H1 (cell line): Measurements from ENCODE around the gene CENPP. TPM values are rescaled to one million over a fixed set of nuclear protein-coding genes. Genes with fewer than 3 reads are reported as not detected.

ENCODE experiments used
- CTCF ChIA-PET: fragments of 300-600 bp; sonication (Branson Sonifier 250); formaldehyde crosslinking; loops from one replicate; lab custom pipeline; 2021; ENCODE audit not compliant: partially characterized antibody; lab: Charles Lee
- POLR2A ChIA-PET: fragments of 300-600 bp; sonication (Branson Sonifier 250); formaldehyde crosslinking; loops from one replicate; lab custom pipeline; 2021; ENCODE audit warnings: inconsistent platforms; ENCODE audit not compliant: partially characterized antibody; lab: Charles Lee
- DNase-seq, 2 experiments: peaks; one replicate each; pipeline versions ENCODE4 v3.0.0 to v3.0.0-alpha.2; 2010 to 2022; ENCODE audit warnings: low spot score in 2 of 2, low read depth in 1 of 2, mixed read lengths in 1 of 2
- FAIRE-seq: peaks from 2 replicates; lab custom pipeline; 2011; peaks lifted over from hg19 to GRCh38; lab: Jason Lieb, UNC
- H2AFZ ChIP-seq: 2 replicates; pipeline ENCODE4 v1.8.1; 2012; ENCODE audit warnings: low read length, inconsistent platforms
- H2AK5ac ChIP-seq: 2 replicates; pipeline ENCODE4 v1.6.1; 2013; ENCODE audit warnings: low read depth, low read length
- H2BK120ac ChIP-seq: replicated peaks from 2 replicates; pipeline ENCODE3; 2013; ENCODE audit warnings: low read depth, low read length, inconsistent platforms
- H2BK12ac ChIP-seq: 2 replicates; pipeline ENCODE4 v1.6.1; 2013; ENCODE audit warnings: low read depth, low read length
- H2BK15ac ChIP-seq: 2 replicates; pipeline ENCODE4 v1.6.1; 2013; ENCODE audit warnings: low read length
- H2BK20ac ChIP-seq: 2 replicates; pipeline ENCODE4 v1.6.1; 2013; ENCODE audit warnings: low read length
- H2BK5ac ChIP-seq: 2 replicates; pipeline ENCODE4 v1.6.1; 2013; ENCODE audit warnings: low read depth, low read length
- H3K14ac ChIP-seq: 2 replicates; pipeline ENCODE4 v1.6.1; 2013; ENCODE audit warnings: inconsistent platforms; ENCODE audit not compliant: insufficient read length
- H3K18ac ChIP-seq: 2 replicates; pipeline ENCODE4 v1.6.1; 2013; ENCODE audit warnings: low read length; ENCODE audit errors: extremely low read depth
- H3K23ac ChIP-seq: 2 replicates; pipeline ENCODE4 v1.6.1; 2013; ENCODE audit warnings: inconsistent platforms; ENCODE audit not compliant: insufficient read length
- H3K23me2 ChIP-seq: 2 replicates; pipeline ENCODE4 v1.6.1; 2013; ENCODE audit warnings: low read depth, low read length
- H3K27ac ChIP-seq: 2 replicates; pipeline ENCODE4 v1.6.1; 2011; ENCODE audit warnings: low read depth, low read length, inconsistent platforms
- H3K27me3 ChIP-seq, 4 experiments: replicated peaks in 1 of 4; 1 replicate in 1 of 4; 2 replicates in 3 of 4; pipeline versions ENCODE4 v1.6.1 to v1.8.1; 2011 to 2013; ENCODE audit warnings: low read length in 3 of 4, mild to moderate bottlenecking in 3 of 4, inconsistent platforms in 2 of 4, mixed read lengths in 2 of 4, moderate library complexity in 1 of 4; ENCODE audit not compliant: control insufficient read depth in 3 of 4, insufficient read depth in 3 of 4; ENCODE audit errors: extremely low read depth in 1 of 4
- H3K36me3 ChIP-seq, 4 experiments: 2 replicates each; pipeline versions ENCODE4 v1.6.1 to v1.8.1; 2011 to 2013; ENCODE audit warnings: mild to moderate bottlenecking in 4 of 4, low read length in 3 of 4, moderate library complexity in 2 of 4, control low read depth in 1 of 4, inconsistent platforms in 1 of 4; ENCODE audit not compliant: insufficient read depth in 4 of 4, control insufficient read depth in 2 of 4
- H3K4ac ChIP-seq: replicated peaks from 2 replicates; pipeline ENCODE3; 2013; ENCODE audit warnings: low read length, low read depth, mixed read lengths, inconsistent platforms; ENCODE audit not compliant: insufficient read length
- H3K4me1 ChIP-seq, 4 experiments: replicated peaks in 1 of 4; 1 replicate in 1 of 4; 2 replicates in 3 of 4; pipeline versions ENCODE4 v1.6.1 to v1.8.1; 2011 to 2013; ENCODE audit warnings: low read length in 3 of 4, inconsistent platforms in 2 of 4, mixed read lengths in 1 of 4; ENCODE audit not compliant: insufficient read depth in 4 of 4, control insufficient read depth in 3 of 4
- H3K4me2 ChIP-seq, 2 experiments: 2 replicates each; pipeline versions ENCODE4 v1.6.1 to v1.8.1; 2011 to 2013; ENCODE audit warnings: low read depth in 2 of 2, low read length in 2 of 2, control low read depth in 1 of 2, inconsistent platforms in 1 of 2, mild to moderate bottlenecking in 1 of 2; ENCODE audit not compliant: insufficient read depth in 1 of 2
- H3K4me3 ChIP-seq, 4 experiments: fragments of 200-600, 300-600 bp in 1 of 4; sonication (generic), shearing (Covaris generic), sonication (Bioruptor Twin) in 1 of 4; 2 replicates each; pipeline versions ENCODE4 v1.5.1 to v1.8.1; 2011 to 2016; ENCODE audit warnings: low read length in 4 of 4, low read depth in 3 of 4, control low read depth in 2 of 4, inconsistent platforms in 2 of 4, mild to moderate bottlenecking in 2 of 4, mixed read lengths in 1 of 4, moderate library complexity in 1 of 4; ENCODE audit not compliant: insufficient read depth in 2 of 4; ENCODE audit errors: extremely low read depth in 1 of 4
- H3K56ac ChIP-seq: replicated peaks from 2 replicates; pipeline ENCODE3; 2013; ENCODE audit warnings: low read depth, mild to moderate bottlenecking, mixed read lengths, low read length, inconsistent platforms; ENCODE audit not compliant: insufficient read length
- H3K79me1 ChIP-seq: 2 replicates; pipeline ENCODE4 v1.6.1; 2013; ENCODE audit warnings: low read depth, low read length, control low read depth
- H3K79me2 ChIP-seq, 2 experiments: 2 replicates each; pipeline versions ENCODE4 v1.6.1 to v1.8.1; 2012 to 2013; ENCODE audit warnings: low read length in 2 of 2, mild to moderate bottlenecking in 2 of 2, inconsistent platforms in 1 of 2; ENCODE audit not compliant: insufficient read depth in 2 of 2, control insufficient read depth in 1 of 2
- H3K9ac ChIP-seq, 4 experiments: replicated peaks in 1 of 4; 1 replicate in 1 of 4; 2 replicates in 3 of 4; pipeline versions ENCODE4 v1.6.1 to v1.8.1; 2011 to 2013; ENCODE audit warnings: low read depth in 3 of 4, low read length in 3 of 4, control low read depth in 2 of 4, mild to moderate bottlenecking in 2 of 4, moderate library complexity in 2 of 4, inconsistent platforms in 1 of 4; ENCODE audit errors: extremely low read depth in 1 of 4
- H3K9me3 ChIP-seq, 2 experiments: 2 replicates each; pipeline versions ENCODE4 v1.6.1 to v1.8.1; 2012 to 2013; ENCODE audit warnings: mild to moderate bottlenecking in 2 of 2, moderate library complexity in 2 of 2, control low read depth in 1 of 2, inconsistent platforms in 1 of 2, low read depth in 1 of 2, low read length in 1 of 2, mixed read lengths in 1 of 2; ENCODE audit not compliant: insufficient read depth in 2 of 2
- H4K20me1 ChIP-seq, 2 experiments: replicated peaks in 1 of 2; 2 replicates each; pipeline versions ENCODE3 to v1.8.1; 2011 to 2013; ENCODE audit warnings: inconsistent platforms in 2 of 2, low read length in 2 of 2, mild to moderate bottlenecking in 1 of 2; ENCODE audit not compliant: insufficient read depth in 2 of 2, control insufficient read depth in 1 of 2
- H4K5ac ChIP-seq: 2 replicates; pipeline ENCODE4 v1.6.1; 2013; ENCODE audit warnings: low read length, low read depth, mixed read lengths, inconsistent platforms; ENCODE audit not compliant: insufficient read length
- H4K8ac ChIP-seq: 2 replicates; pipeline ENCODE4 v1.8.0; 2013; ENCODE audit warnings: mild to moderate bottlenecking, moderate library complexity, low read length, inconsistent platforms; ENCODE audit not compliant: insufficient read depth; ENCODE audit errors: extremely low read depth
- H4K91ac ChIP-seq: replicated peaks from 2 replicates; pipeline ENCODE3; 2013; ENCODE audit warnings: low read length, mixed read lengths, inconsistent platforms; ENCODE audit not compliant: insufficient read length
- CTBP2 ChIP-seq: IDR thresholded peaks from 2 replicates; pipeline ENCODE4 v1.7.0; 2011; ENCODE audit warnings: borderline replicate concordance, mild to moderate bottlenecking, moderate library complexity, mixed read lengths, low read length; ENCODE audit not compliant: insufficient read depth, insufficient read length
- E2F6 ChIP-seq: IDR thresholded peaks from 2 replicates; pipeline ENCODE4 v1.6.1; 2012; ENCODE audit warnings: inconsistent platforms
- KDM1A ChIP-seq: fragments of 200-600, 300-600 bp; sonication (generic); IDR thresholded peaks from 2 replicates; pipeline ENCODE4 v1.7.1; 2016; ENCODE audit warnings: mild to moderate bottlenecking, low read length, borderline replicate concordance
- PHF8 ChIP-seq: fragments of 200-600 bp; sonication (generic); conservative IDR thresholded peaks from 2 replicates; pipeline ENCODE4 v1.7.1; 2012; ENCODE audit warnings: low read depth, mild to moderate bottlenecking, inconsistent platforms, low read length, moderate library complexity
- RAD21 ChIP-seq, 2 experiments: IDR thresholded peaks in 1 of 2; conservative IDR thresholded peaks in 1 of 2; 2 replicates each; pipeline ENCODE4 v1.6.1; 2011; ENCODE audit warnings: low read depth in 2 of 2, low read length in 2 of 2, improper control_type of control experiment in 1 of 2, inconsistent platforms in 1 of 2, mild to moderate bottlenecking in 1 of 2, moderate library complexity in 1 of 2
- SP1 ChIP-seq: IDR thresholded peaks from 2 replicates; pipeline ENCODE4 v1.6.1; 2011; ENCODE audit warnings: low read depth, low read length
- SP2 ChIP-seq: IDR thresholded peaks from 2 replicates; pipeline ENCODE4 v1.6.1; 2012; ENCODE audit warnings: mild to moderate bottlenecking, low read length, inconsistent platforms
- SRF ChIP-seq: IDR thresholded peaks from 2 replicates; pipeline ENCODE4 v1.6.1; 2011; ENCODE audit warnings: mild to moderate bottlenecking, low read depth, low read length, moderate library complexity
- TAF1 ChIP-seq: IDR thresholded peaks from 2 replicates; pipeline ENCODE4 v1.6.1; 2011; ENCODE audit warnings: mild to moderate bottlenecking, low read depth, low read length
- TBP ChIP-seq: IDR thresholded peaks from 2 replicates; pipeline ENCODE4 v1.6.1; 2011; ENCODE audit warnings: low read depth, low read length, improper control_type of control experiment
- ZNF274 ChIP-seq: IDR thresholded peaks from 2 replicates; pipeline ENCODE4 v1.7.0; 2012; ENCODE audit warnings: low read length, borderline replicate concordance; ENCODE audit errors: extremely low read depth
- WGBS, 2 experiments: shearing (Covaris generic) in 1 of 2; methylation state at CpG; one replicate each; pipeline versions ENCODE4 v1.1.6 to v1.1.7; 2013 to 2015; ENCODE audit warnings: low lambda C conversion rate in 2 of 2, mixed read lengths in 2 of 2, inconsistent platforms in 1 of 2, low coverage in 1 of 2, missing lambda C conversion rate in 1 of 2; ENCODE audit not compliant: insufficient replicate concordance in 2 of 2, insufficient coverage in 1 of 2, insufficient read length in 1 of 2; ENCODE audit errors: extremely low coverage in 1 of 2, missing lambda C conversion rate in 1 of 2; 5-methylcytosine and 5-hydroxymethylcytosine counted together
- polyA plus RNA-seq, 7 experiments: library from polyadenylated mRNA; depleted of rRNA in 3 of 7; stranded (reverse) in 5 of 7; unstranded in 2 of 7; fragments of >200 nt in 5 of 7; fragments of 200-250 nt in 2 of 7; gene quantifications; 1 replicate in 5 of 7; 2 replicates in 1 of 7; 4 replicates in 1 of 7; pipeline versions ENCODE4 v1.2.1 to v1.2.3, GENCODE V29; 2011 to 2013; ENCODE audit warnings: missing spikeins in 2 of 7, mixed read lengths in 2 of 7
- total RNA-seq: library from RNA; stranded (reverse); fragmentation: NEBNext Ultra II Directional; extraction: Animal tissue kit (Norgen Biotek cat#: 25700); gene quantifications from 2 replicates; pipeline ENCODE4 v1.2.1, GENCODE V29; 2021
- TF ChIP-seq, protein P1 (sequence below): IDR thresholded peaks from 2 replicates; pipeline ENCODE4 v1.6.1; 2012; ENCODE audit warnings: low read length, inconsistent platforms

The CENPP gene
- total and polyA plus RNA-seq, 2 of the 8 experiments (the other 6 are each of a cell fraction or from before 2014, with no cell fraction given), result 2.7 to 10.8 TPM

- no peaks in the 10 kb centered on the region for H3K23me2 ChIP-seq
- no peaks in the 10 kb centered on the region for H4K20me1 ChIP-seq
- H3K4me2 ChIP-seq, result no peak overlapping the region
- CTCF ChIA-PET, result interaction anchor here (0.7 to 1.7 kb wide), 2 partner anchors 94 to 596 kb away, joined by 3 read pairs; no protein-coding TSS in a partner anchor
- H2AK5ac ChIP-seq, result no peak overlapping the region
- H4K8ac ChIP-seq, result no peak overlapping the region
- H2BK120ac ChIP-seq, result no peak overlapping the region
- H3K4ac ChIP-seq, result no peak overlapping the region
- H3K9me3 ChIP-seq, result no peaks in the 10 kb centered on the region
- no peak overlapping the region for H3K23ac ChIP-seq
- no peak overlapping the region for H4K5ac ChIP-seq
- no peak overlapping the region for H3K14ac ChIP-seq
- FAIRE-seq (no peak), DNase-seq (no peak)
- H3K18ac ChIP-seq, result no peak overlapping the region
- no peak overlapping the region for H3K4me3 ChIP-seq
- 0 out of 4 replicates have a peak, but pooled peaks cover 0 to 4% of the 10 kb centered on the region in 2 experiments for H3K79me2 ChIP-seq
- H4K91ac ChIP-seq, result no peak overlapping the region
- H2BK20ac ChIP-seq, result no peak overlapping the region
- H3K56ac ChIP-seq, result no peak overlapping the region
- H3K27me3 ChIP-seq, result no peaks in the 10 kb centered on the region
- H2AFZ ChIP-seq, result no peak overlapping the region
- no peaks in the 10 kb centered on the region; a peak in 1 of 7 replicates for H3K4me1 ChIP-seq
- WGBS, 2 experiments, result 88% methylated on average over 2 of the region's 2 CpGs; no CpG with 5 or more reads in 1 of the 2 experiments
- no peaks in the 10 kb centered on the region for H3K79me1 ChIP-seq
- no peak overlapping the region for H3K27ac ChIP-seq
- no peaks in the 10 kb centered on the region for H3K36me3 ChIP-seq
- no peak overlapping the region for H2BK15ac ChIP-seq
- POLR2A ChIA-PET, result no interaction called here
- H2BK12ac ChIP-seq, result no peak overlapping the region
- H2BK5ac ChIP-seq, result no peak overlapping the region
- no peak overlapping the region for H3K9ac ChIP-seq
- TF ChIP-seq E2F6, result no peak
- no peak for TF ChIP-seq SP2
- TF ChIP-seq SP1, result no peak
- TF ChIP-seq, protein P1, sequence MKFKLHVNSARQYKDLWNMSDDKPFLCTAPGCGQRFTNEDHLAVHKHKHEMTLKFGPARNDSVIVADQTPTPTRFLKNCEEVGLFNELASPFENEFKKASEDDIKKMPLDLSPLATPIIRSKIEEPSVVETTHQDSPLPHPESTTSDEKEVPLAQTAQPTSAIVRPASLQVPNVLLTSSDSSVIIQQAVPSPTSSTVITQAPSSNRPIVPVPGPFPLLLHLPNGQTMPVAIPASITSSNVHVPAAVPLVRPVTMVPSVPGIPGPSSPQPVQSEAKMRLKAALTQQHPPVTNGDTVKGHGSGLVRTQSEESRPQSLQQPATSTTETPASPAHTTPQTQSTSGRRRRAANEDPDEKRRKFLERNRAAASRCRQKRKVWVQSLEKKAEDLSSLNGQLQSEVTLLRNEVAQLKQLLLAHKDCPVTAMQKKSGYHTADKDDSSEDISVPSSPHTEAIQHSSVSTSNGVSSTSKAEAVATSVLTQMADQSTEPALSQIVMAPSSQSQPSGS, result no peak
- TF ChIP-seq SRF, result no peak
- no peak for TF ChIP-seq KDM1A
- TF ChIP-seq RAD21 (IDR thresholded peaks at IDR 0.05 in 1 of 2, conservative IDR thresholded peaks at IDR 0.05 in 1 of 2; ENCODE audit: low read depth in 2 of 2, low read length in 2 of 2), result no peak
- no peak for TF ChIP-seq ZNF274
- TF ChIP-seq PHF8, result no peak
- no peak for TF ChIP-seq CTBP2
- TF ChIP-seq TBP, result no peak
- no peak for TF ChIP-seq TAF1
These were observed 82.1 kb downstream of the CENPP start for GRCh38 chr9:92407818-92408217.
